Measurements from ENCODE around the gene ANKRD11.

The ANKRD11 gene

GRCh38 chr16:89325861-89326471, 164.4 kb downstream of the ANKRD11 start:
- peaks cover 71% of the 10 kb centered on the region for H3K79me2 ChIP-seq
- H3K4me2 ChIP-seq (ENCODE audit: low read length) = peak overlapping the region; percentile 36
- H3K9me3 ChIP-seq (ENCODE audit: control insufficient read depth, low read length) = no peaks in the 10 kb centered on the region
- no peaks in the 10 kb centered on the region for H3K36me3 ChIP-seq (ENCODE audit: control insufficient read depth, insufficient read depth, low read length)
- no peak overlapping the region for H3K27ac ChIP-seq
- H3K4me3 ChIP-seq (ENCODE audit: low read depth, low read length) = no peak overlapping the region
- TF ChIP-seq CTCF (IDR thresholded peaks at IDR 0.05) = no peak
- no peak overlapping the region for H2AFZ ChIP-seq
- no peaks in the 10 kb centered on the region for H3K27me3 ChIP-seq (ENCODE audit: control insufficient read depth, insufficient read depth, low read length)
- H3K9ac ChIP-seq = no peak overlapping the region
- H3K4me1 ChIP-seq = peaks cover 12% of the 10 kb centered on the region

GRCh38 chr16:89324056-89325010, 166.0 kb downstream of the ANKRD11 start:
- Histone ChIP-seq H3K4me2 (ENCODE audit: low read length) (no peak overlapping the region), H3K9ac (no peak overlapping the region), H3K27ac (no peak overlapping the region), H3K4me1 (peaks cover 18% of the 10 kb centered on the region), H3K27me3 (ENCODE audit: control insufficient read depth, insufficient read depth, low read length) (no peaks in the 10 kb centered on the region), H3K79me2 (peaks cover 87% of the 10 kb centered on the region), H3K36me3 (ENCODE audit: control insufficient read depth, insufficient read depth, low read length) (no peaks in the 10 kb centered on the region), H3K9me3 (ENCODE audit: control insufficient read depth, low read length) (no peaks in the 10 kb centered on the region), H3K4me3 (ENCODE audit: low read depth, low read length) (no peak overlapping the region), H2AFZ (no peak overlapping the region)
- TF ChIP-seq CTCF (IDR thresholded peaks at IDR 0.05) = no peak

GRCh38 chr16:89323120-89323960, 167.0 kb downstream of the ANKRD11 start:
- H3K9me3 ChIP-seq (ENCODE audit: control insufficient read depth, low read length) = no peaks in the 10 kb centered on the region
- TF ChIP-seq CTCF (IDR thresholded peaks at IDR 0.05) = no peak
- peaks cover 18% of the 10 kb centered on the region for H3K4me1 ChIP-seq
- no peaks in the 10 kb centered on the region for H3K27me3 ChIP-seq (ENCODE audit: control insufficient read depth, insufficient read depth, low read length)
- no peak overlapping the region for H3K9ac ChIP-seq
- H3K27ac ChIP-seq = no peak overlapping the region
- no peaks in the 10 kb centered on the region for H3K36me3 ChIP-seq (ENCODE audit: control insufficient read depth, insufficient read depth, low read length)
- no peak overlapping the region for H2AFZ ChIP-seq
- H3K79me2 ChIP-seq = peaks cover 93% of the 10 kb centered on the region
- H3K4me3 ChIP-seq (ENCODE audit: low read depth, low read length) = no peak overlapping the region
- H3K4me2 ChIP-seq (ENCODE audit: low read length) = no peak overlapping the region

GRCh38 chr16:89322321-89323119, 167.8 kb downstream of the ANKRD11 start:
- no peak overlapping the region for H3K27ac ChIP-seq

More at GRCh38 chr16:89322321-89323119, 167.8 kb downstream of the ANKRD11 start:
- no peaks in the 10 kb centered on the region for H3K27me3 ChIP-seq (ENCODE audit: control insufficient read depth, insufficient read depth, low read length)
- no peak for TF ChIP-seq CTCF (IDR thresholded peaks at IDR 0.05)
- no peak overlapping the region for H3K4me3 ChIP-seq (ENCODE audit: low read depth, low read length)
- no peak overlapping the region for H3K4me2 ChIP-seq (ENCODE audit: low read length)
- H3K4me1 ChIP-seq = peaks cover 18% of the 10 kb centered on the region
- H3K79me2 ChIP-seq = peaks cover 94% of the 10 kb centered on the region
- no peaks in the 10 kb centered on the region for H3K9me3 ChIP-seq (ENCODE audit: control insufficient read depth, low read length)
- no peak overlapping the region for H3K9ac ChIP-seq
- H2AFZ ChIP-seq = no peak overlapping the region
- no peaks in the 10 kb centered on the region for H3K36me3 ChIP-seq (ENCODE audit: control insufficient read depth, insufficient read depth, low read length)

Data from parathyroid adenoma (tissue), 2 donors.